ENCODE measurements around the gene MED23.

- TF ChIP-seq CTCF (IDR thresholded peaks at IDR 0.05): no peak
- TF ChIP-seq POLR2A (IDR thresholded peaks at IDR 0.05): no peak
Measured at GRCh38 chr6:131524695-131525336, 103.2 kb downstream of the MED23 start.
